ENCODE data around the gene FOXO4.

FOXO4 gene

GRCh38 chrX:71147496-71148277, 52.0 kb downstream of the FOXO4 start:
- FAIRE-seq = no peak

DNA sequence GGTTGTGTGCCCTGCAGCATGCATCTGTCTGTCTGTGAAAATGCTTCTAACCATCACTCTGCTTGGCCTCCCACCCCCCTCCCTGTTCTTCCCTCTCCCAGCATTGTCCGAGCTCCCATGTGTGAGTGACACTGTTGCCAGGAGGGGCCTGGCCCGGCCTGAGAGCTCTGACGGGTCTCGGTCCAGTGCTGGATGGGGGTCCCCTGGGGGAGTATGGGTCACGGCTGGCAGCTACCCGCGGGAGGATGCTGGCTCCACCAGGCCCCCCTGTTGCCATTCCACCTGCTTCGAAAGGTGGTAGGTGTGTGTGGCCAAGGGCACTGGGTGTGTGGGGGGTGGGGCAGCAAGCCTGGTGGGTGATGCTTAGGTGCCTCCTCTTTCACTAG, 52.6 kb downstream of the FOXO4 start:
- no peak for FAIRE-seq

- FAIRE-seq = no peak
These were observed 55.7 kb downstream of the FOXO4 start for GRCh38 chrX:71151366-71151765.

All from G401.6 (cell line).